ENCODE data around the gene CACNA2D3.

GRCh38 chr3:54527953-54528352, 405.6 kb downstream of the CACNA2D3 start:
- no peak for TF ChIP-seq CTCF (optimal IDR thresholded peaks at IDR 0.05 in 1 of 3, IDR thresholded peaks at IDR 0.05 in 1 of 3, conservative IDR thresholded peaks at IDR 0.05 in 1 of 3; ENCODE audit: extremely low read depth in 1 of 3, insufficient read depth in 2 of 3, low read length in 3 of 3)
- no peak for TF ChIP-seq EZH2 (IDR thresholded peaks at IDR 0.05; ENCODE audit: low read length)
